Measurements from ENCODE around the gene TCF4. TPM values are rescaled to one million over a fixed set of nuclear protein-coding genes. Genes with fewer than 3 reads are reported as not detected.

The TCF4 gene
- total RNA-seq, 1 donor from 2014 or later, result 69.9 TPM

GRCh38 chr18:55272510-55273243 lies 315.3 kb downstream of the TCF4 start:
- no peak for DNase-seq (ENCODE audit: low spot score)

GRCh38 chr18:55269622-55270021 lies 318.4 kb downstream of the TCF4 start:
- no peak for DNase-seq (ENCODE audit: low spot score)
- intact Hi-C loops (cut with DNase I), result no loop called here

More at GRCh38 chr18:55272510-55273243, 315.3 kb downstream of the TCF4 start:
- intact Hi-C loops (cut with DNase I), result no loop called here

GRCh38 chr18:55268628-55269275 lies 319.2 kb downstream of the TCF4 start:
- DNase-seq (ENCODE audit: low spot score), result no peak
- intact Hi-C loops (cut with DNase I), result no loop called here

GRCh38 chr18:55268151-55268601 lies 319.8 kb downstream of the TCF4 start:
- intact Hi-C loops (cut with DNase I), result no loop called here
- no peak for DNase-seq (ENCODE audit: low spot score)

GRCh38 chr18:55266981-55267380 lies 321.0 kb downstream of the TCF4 start:
- DNase-seq (ENCODE audit: low spot score), result no peak
- intact Hi-C loops (cut with DNase I), result no loop called here

GRCh38 chr18:55265984-55266383 lies 322.0 kb downstream of the TCF4 start:
- DNase-seq (ENCODE audit: low spot score), result no peak
- intact Hi-C loops (cut with DNase I), result no loop called here

- intact Hi-C loops (cut with DNase I), result no loop called here
- no peak for DNase-seq (ENCODE audit: low spot score)
Observed at GRCh38 chr18:55265130-55265675, 322.8 kb downstream of the TCF4 start.

GRCh38 chr18:55264108-55264507 lies 323.9 kb downstream of the TCF4 start:
- intact Hi-C loops (cut with DNase I), result no loop called here
- DNase-seq (ENCODE audit: low spot score), result no peak

GRCh38 chr18:55262021-55262560 lies 325.9 kb downstream of the TCF4 start:
- DNase-seq (ENCODE audit: low spot score), result no peak
- intact Hi-C loops (cut with DNase I), result no loop called here

- no peak for DNase-seq (ENCODE audit: low spot score)
- intact Hi-C loops (cut with DNase I), result no loop called here
Observed at GRCh38 chr18:55261253-55261652, 326.7 kb downstream of the TCF4 start.

- intact Hi-C loops (cut with DNase I), result no loop called here
- no peak for DNase-seq (ENCODE audit: low spot score)
Observed at GRCh38 chr18:55258088-55258487, 329.9 kb downstream of the TCF4 start.

- intact Hi-C loops (cut with DNase I), result no loop called here
- no peak for DNase-seq (ENCODE audit: low spot score)
Observed at GRCh38 chr18:55256929-55257289, 331.1 kb downstream of the TCF4 start.

GRCh38 chr18:55256226-55256928 lies 331.6 kb downstream of the TCF4 start:
- no peak for DNase-seq (ENCODE audit: low spot score)
- intact Hi-C loops (cut with DNase I), result no loop called here

- DNase-seq (ENCODE audit: low spot score), result no peak
- intact Hi-C loops (cut with DNase I), result no loop called here
Observed at GRCh38 chr18:55253814-55254213, 334.2 kb downstream of the TCF4 start.

GRCh38 chr18:55252901-55253300 lies 335.1 kb downstream of the TCF4 start:
- intact Hi-C loops (cut with DNase I), result no loop called here
- DNase-seq (ENCODE audit: low spot score), result no peak

GRCh38 chr18:55252053-55252675 lies 335.8 kb downstream of the TCF4 start:
- intact Hi-C loops (cut with DNase I), result no loop called here
- DNase-seq (ENCODE audit: low spot score), result no peak

GRCh38 chr18:55251254-55251971 lies 336.6 kb downstream of the TCF4 start:
- no peak for DNase-seq (ENCODE audit: low spot score)
- intact Hi-C loops (cut with DNase I), result no loop called here

GRCh38 chr18:55250768-55251173 lies 337.2 kb downstream of the TCF4 start:
- intact Hi-C loops (cut with DNase I), result no loop called here
- no peak for DNase-seq (ENCODE audit: low spot score)

- DNase-seq (ENCODE audit: low spot score), result no peak
- intact Hi-C loops (cut with DNase I), result no loop called here
Observed at GRCh38 chr18:55249550-55249949, 338.4 kb downstream of the TCF4 start.

All from cardiac septum (tissue), 1 donor.